Mucosa of gallbladder (tissue), 1 donor: ENCODE measurements around the gene AUH. TPM values are rescaled to one million over a fixed set of nuclear protein-coding genes. Genes with fewer than 3 reads are reported as not detected.
"Not testable (repeated sequence)": the region's sequence is repeated elsewhere in the genome, so short reads cannot be mapped to it uniquely, and the experiment has no call there.

Source experiments
- DNase-seq: peaks from one replicate; pipeline ENCODE4 v3.0.0-alpha.2; 2020; ENCODE audit warnings: low spot score
- total RNA-seq: library from RNA; stranded (reverse); gene quantifications from one replicate; pipeline ENCODE4 v1.2.1, GENCODE V29; 2021
- donor health status: DM: no; HTN: no; CAD: no.

Gene AUH
- total RNA-seq, 1 donor from 2014 or later: 19.9 TPM

DNA sequence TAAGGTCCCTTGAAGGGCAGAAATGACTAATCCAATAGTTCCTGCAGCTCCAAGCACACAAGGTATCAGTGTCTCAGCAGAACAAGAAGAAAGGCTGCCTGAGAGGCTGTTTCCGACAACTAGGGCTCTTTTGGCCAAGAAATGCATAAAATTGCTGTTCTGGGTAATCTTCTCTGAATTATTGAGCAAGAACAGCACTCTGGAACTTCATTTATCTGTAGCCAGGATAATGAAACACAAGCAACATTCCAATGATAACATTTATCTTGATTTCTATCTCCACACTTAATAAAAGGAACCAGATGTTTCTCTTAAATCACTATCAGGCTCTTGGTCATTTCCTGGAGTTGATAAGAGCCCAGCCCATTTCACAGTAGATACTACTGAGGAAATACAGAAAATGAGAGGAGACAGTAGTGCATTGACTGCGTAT is 17.0 kb upstream of the AUH start:
- DNase-seq: no peak

DNA sequence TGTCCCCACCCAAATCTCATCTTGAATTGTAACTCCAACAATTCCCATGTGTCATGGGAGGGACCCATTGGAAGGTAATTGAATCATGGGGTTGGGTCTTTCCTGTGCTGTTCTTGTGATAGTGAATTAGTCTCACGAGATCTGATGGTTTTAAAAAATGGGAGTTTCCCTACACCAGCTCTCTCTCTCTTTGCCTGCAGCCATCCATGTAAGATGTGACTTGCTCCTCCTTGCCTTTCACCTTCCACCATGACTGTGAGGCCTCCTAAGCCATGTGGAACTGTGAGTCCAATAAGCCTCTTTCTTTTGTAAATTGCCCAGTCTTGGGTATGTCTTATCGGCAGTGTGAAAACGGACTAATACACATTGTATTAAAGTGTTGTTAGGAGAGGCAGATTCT is 16.3 kb upstream of the AUH start:
- DNase-seq: not testable (repeated sequence)

DNA sequence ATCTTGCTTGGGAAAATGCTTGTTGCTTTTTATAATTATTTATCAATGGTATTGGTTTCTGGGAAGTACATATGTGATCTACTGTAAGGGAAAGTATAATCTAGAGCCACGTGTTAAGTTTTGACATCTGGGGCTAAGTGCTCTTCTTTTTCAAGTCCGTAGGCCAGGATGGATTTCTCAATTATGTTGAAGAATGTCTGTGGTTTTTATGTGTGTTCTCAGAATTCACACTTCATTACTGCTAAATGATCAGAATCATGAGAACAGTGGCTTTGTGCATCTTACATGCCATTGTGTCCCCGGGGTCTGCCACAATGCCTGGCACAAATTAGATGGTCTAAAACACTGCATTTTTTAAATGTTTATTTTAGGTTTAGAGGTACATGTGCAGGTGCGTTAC is 14.5 kb upstream of the AUH start:
- no peak for DNase-seq

- DNase-seq: no peak
Observed at GRCh38 chr9:91374939-91375338, 13.2 kb upstream of the AUH start.

- no peak for DNase-seq
Observed at GRCh38 chr9:91371894-91372293, 10.2 kb upstream of the AUH start.

GRCh38 chr9:91370006-91370405 is 8.3 kb upstream of the AUH start:
- not testable (repeated sequence) for DNase-seq

- no peak for DNase-seq
Observed at GRCh38 chr9:91364702-91365101, 3.0 kb upstream of the AUH start.

- no peak for DNase-seq
Observed at GRCh38 chr9:91364005-91364404, 2.3 kb upstream of the AUH start.

GRCh38 chr9:91362051-91362611 is 413 bp upstream of the AUH start:
- no peak for DNase-seq

DNA sequence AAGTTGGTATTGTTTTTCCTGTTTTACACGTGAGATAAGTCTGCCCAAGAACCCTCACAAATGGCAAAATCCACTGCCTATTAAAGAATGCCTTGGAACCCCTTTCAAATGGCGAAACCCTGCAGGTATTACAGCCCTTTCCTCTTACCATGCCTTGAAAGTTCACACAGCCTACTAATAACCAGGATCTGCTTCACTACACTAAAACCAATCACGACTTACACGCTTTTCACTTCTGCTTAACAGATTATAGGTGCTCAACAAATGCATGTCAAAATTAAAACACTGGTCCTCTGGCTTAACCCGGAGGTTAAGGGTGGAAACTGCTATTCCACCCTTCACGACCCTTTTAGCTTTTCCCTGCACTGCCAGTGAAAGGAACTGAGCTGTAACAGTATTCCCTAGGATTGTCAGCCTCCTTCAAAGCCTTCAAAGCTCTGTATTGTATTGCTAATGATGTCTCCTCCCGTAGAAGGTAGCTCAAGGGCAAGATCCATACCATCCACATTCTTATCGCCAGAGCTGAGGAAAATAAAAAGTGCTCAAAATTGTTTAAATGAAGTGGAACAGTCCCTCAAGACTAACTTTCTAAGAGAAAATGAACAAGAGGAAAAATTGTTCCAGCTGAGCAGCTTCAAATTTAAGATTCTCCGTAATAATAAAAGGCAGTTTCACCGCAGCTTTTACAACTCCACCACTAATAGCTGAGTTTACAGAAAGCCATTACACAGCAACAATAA is 997 bp downstream of the AUH start:
- no peak for DNase-seq

GRCh38 chr9:91359734-91360470 is 1.8 kb downstream of the AUH start:
- DNase-seq: no peak

GRCh38 chr9:91359083-91359482 is 2.6 kb downstream of the AUH start:
- DNase-seq: no peak

GRCh38 chr9:91354881-91355280 is 6.8 kb downstream of the AUH start:
- no peak for DNase-seq

- no peak for DNase-seq
Observed at GRCh38 chr9:91349115-91349555, 12.6 kb downstream of the AUH start.

DNA sequence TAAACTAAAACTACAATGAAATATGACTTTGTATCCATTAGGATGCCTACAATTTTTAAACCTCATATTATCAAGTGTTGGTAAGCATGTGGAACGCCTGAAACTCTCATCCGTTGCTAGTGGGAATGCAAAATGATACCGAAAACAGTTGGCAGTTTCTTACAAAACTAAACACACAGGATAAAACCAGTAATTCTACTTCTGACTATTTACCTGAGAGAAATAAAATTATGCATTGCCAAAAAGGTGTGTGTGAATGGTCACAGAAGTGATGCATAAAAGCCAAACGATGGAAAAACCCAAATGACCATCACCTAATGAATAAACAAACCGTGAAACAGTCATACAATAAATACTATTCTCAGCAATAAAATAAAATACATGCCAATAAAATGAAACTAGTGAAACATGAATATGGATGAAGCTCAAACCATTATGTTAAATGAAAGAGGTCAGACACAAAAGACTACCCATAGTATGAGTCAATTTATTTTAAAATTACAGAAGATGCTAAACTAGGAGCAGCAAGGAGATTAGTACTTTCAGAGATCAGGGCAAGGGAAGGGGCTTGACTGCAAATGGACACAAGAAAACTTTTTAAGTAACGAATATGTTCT is 13.4 kb downstream of the AUH start:
- DNase-seq: no peak

DNA sequence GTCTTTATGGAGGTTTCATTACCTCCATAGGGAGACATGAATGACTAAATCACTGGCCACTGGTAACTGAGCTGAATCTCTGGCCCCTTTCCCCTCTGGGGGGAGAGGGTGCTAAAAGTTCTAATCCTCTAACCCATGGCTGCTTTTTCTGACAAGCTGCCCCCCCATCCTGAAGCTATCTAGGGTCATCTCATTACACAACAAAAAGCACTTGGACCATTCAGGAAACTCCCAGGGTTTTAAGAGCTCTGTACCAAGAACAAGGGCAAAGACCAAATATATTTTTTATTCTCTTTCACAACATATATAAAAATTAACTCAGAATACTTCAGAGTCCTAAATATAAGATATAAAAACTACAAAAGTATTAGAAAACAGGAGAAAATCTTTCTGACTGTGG is 14.3 kb downstream of the AUH start:
- DNase-seq: no peak

GRCh38 chr9:91346644-91347043 is 15.1 kb downstream of the AUH start:
- no peak for DNase-seq

DNA sequence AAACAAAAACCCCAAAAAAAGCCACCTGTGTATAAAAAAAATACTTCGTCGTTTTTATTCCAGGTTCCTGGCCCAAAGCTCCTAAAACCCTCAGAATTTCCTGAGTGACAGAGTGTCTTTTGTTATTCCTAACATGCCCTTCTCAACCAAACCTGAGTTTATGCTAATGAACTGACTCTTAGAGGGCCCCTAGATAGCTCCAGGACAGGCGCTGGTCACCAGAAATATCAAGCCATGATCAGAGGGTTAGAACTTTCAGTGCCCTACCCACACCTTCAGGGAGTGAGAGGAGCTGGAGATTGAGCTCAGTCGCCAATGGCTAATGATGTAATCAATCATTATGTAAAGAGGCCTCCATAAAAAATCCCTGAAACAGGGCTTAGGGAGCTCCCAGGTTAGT is 15.7 kb downstream of the AUH start:
- no peak for DNase-seq

- DNase-seq: no peak
Observed at GRCh38 chr9:91342575-91342974, 19.1 kb downstream of the AUH start.

- DNase-seq: no peak
Observed at GRCh38 chr9:91341749-91342148, 20.0 kb downstream of the AUH start.

DNA sequence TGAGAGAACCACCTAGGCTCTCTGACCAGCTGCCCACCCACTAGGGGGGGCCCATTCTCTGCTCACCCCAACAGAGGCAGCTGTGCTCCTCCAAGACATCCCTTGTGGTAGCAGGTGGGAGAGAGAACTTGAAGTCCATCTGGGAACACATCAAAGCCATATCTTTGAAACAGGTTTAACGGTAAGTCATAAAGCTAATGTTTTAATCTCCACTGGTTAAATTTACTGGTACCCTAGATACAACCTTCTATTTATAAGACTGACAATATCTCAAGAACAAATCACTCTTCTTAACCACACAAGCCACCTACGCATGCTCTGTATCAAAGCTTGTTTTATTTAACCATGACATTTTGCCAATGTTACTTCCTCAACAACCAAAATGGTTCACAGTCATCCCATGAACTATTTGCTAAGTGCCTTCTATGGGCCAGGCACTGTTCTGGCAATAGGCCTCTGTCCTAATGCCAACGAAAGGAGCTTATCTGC is 20.4 kb downstream of the AUH start:
- DNase-seq: no peak

GRCh38 chr9:91340395-91340967 is 21.2 kb downstream of the AUH start:
- no peak for DNase-seq
